Osteoblast (primary cell): ENCODE data around the gene YPEL3. TPM values are rescaled to one million over a fixed set of nuclear protein-coding genes. Genes with fewer than 3 reads are reported as not detected.
A peak's percentile ranks its signal among the peaks of the same experiment; 100 is the strongest.

Source experiments
- DNase-seq: peaks from one replicate; pipeline ENCODE4 v3.0.0; 2011; ENCODE audit warnings: low spot score, mixed read lengths; ENCODE audit not compliant: insufficient read length; ENCODE audit errors: missing footprints
- H2AFZ ChIP-seq: 2 replicates; pipeline ENCODE4 v1.6.0; 2011; ENCODE audit warnings: mild to moderate bottlenecking, low read length
- H3K27ac ChIP-seq: 2 replicates; pipeline ENCODE4 v1.5.1; 2011; ENCODE audit warnings: mild to moderate bottlenecking, low read depth, low read length, moderate library complexity
- H3K27me3 ChIP-seq: 2 replicates; pipeline ENCODE4 v1.6.0; 2012; ENCODE audit warnings: mild to moderate bottlenecking, control low read depth, inconsistent platforms, low read length, moderate library complexity; ENCODE audit not compliant: insufficient read depth
- H3K36me3 ChIP-seq: 2 replicates; pipeline ENCODE4 v1.5.1; 2011; ENCODE audit warnings: mild to moderate bottlenecking, low read length, control low read depth, moderate library complexity; ENCODE audit not compliant: insufficient read depth
- H3K4me1 ChIP-seq: 2 replicates; pipeline ENCODE4 v1.5.1; 2011; ENCODE audit warnings: mild to moderate bottlenecking, low read length, control low read depth, moderate library complexity; ENCODE audit not compliant: insufficient read depth
- H3K4me2 ChIP-seq: 2 replicates; pipeline ENCODE4 v1.6.0; 2011; ENCODE audit warnings: mild to moderate bottlenecking, low read length; ENCODE audit not compliant: insufficient read depth
- H3K4me3 ChIP-seq: fragments of 200-600 bp; sonication (generic); 3 replicates; pipeline ENCODE4 v1.5.1; 2012; ENCODE audit warnings: mild to moderate bottlenecking, low read length, inconsistent platforms; ENCODE audit not compliant: insufficient read depth
- H3K79me2 ChIP-seq: 2 replicates; pipeline ENCODE4 v1.6.0; 2012; ENCODE audit warnings: mild to moderate bottlenecking, low read length, control low read depth, inconsistent platforms; ENCODE audit not compliant: insufficient read depth
- H3K9me3 ChIP-seq: 2 replicates; pipeline ENCODE4 v1.5.1; 2011; ENCODE audit warnings: low read depth, low read length, control low read depth
- H4K20me1 ChIP-seq: 2 replicates; pipeline ENCODE4 v1.6.0; 2012; ENCODE audit warnings: mild to moderate bottlenecking, low read length, control low read depth; ENCODE audit not compliant: insufficient read depth
- CTCF ChIP-seq: IDR thresholded peaks from 2 replicates; pipeline ENCODE4 v1.5.1; 2011; ENCODE audit warnings: mild to moderate bottlenecking, low read depth, low read length, moderate library complexity; ENCODE audit errors: extremely low read depth
- total RNA-seq: library from RNA; depleted of rRNA; stranded (reverse); fragments of >200 nt; gene quantifications from 2 replicates; pipeline ENCODE4 v1.2.3, GENCODE V29; 2012

The YPEL3 gene
- total RNA-seq, 1 donor, result 28.2 TPM

- Histone ChIP-seq H3K36me3 (no peaks in the 10 kb centered on the region), H3K79me2 (peaks cover 10% of the 10 kb centered on the region), H3K27ac (no peak overlapping the region), H3K9me3 (no peaks in the 10 kb centered on the region), H3K4me3 (no peak overlapping the region), H3K4me1 (peaks cover 23% of the 10 kb centered on the region), H3K4me2 (no peak overlapping the region), H4K20me1 (no peaks in the 10 kb centered on the region), H3K27me3 (no peaks in the 10 kb centered on the region), H2AFZ (no peak overlapping the region)
- TF ChIP-seq CTCF, result no peak
- peak; percentile 29 for DNase-seq
These were observed 46.1 kb downstream of the YPEL3 start for GRCh38 chr16:30049871-30050270.

GRCh38 chr16:30046588-30046987, 49.4 kb downstream of the YPEL3 start:
- Histone ChIP-seq H3K79me2 (no peaks in the 10 kb centered on the region), H4K20me1 (no peaks in the 10 kb centered on the region), H3K4me3 (no peak overlapping the region), H3K4me1 (peaks cover 5% of the 10 kb centered on the region), H3K36me3 (no peaks in the 10 kb centered on the region), H3K4me2 (no peak overlapping the region), H3K27ac (no peak overlapping the region), H2AFZ (no peak overlapping the region), H3K27me3 (no peaks in the 10 kb centered on the region), H3K9me3 (no peaks in the 10 kb centered on the region)
- TF ChIP-seq CTCF, result no peak
- peak; percentile 32 for DNase-seq

- TF ChIP-seq CTCF, result no peak
- Histone ChIP-seq H3K36me3 (no peaks in the 10 kb centered on the region), H3K4me3 (no peak overlapping the region), H2AFZ (no peak overlapping the region), H3K27me3 (no peaks in the 10 kb centered on the region), H3K4me2 (no peak overlapping the region), H3K27ac (no peak overlapping the region), H3K4me1 (peaks cover under 1% of the 10 kb centered on the region), H4K20me1 (no peaks in the 10 kb centered on the region), H3K9me3 (no peaks in the 10 kb centered on the region), H3K79me2 (no peaks in the 10 kb centered on the region)
- no peak for DNase-seq
These were observed 49.8 kb downstream of the YPEL3 start for GRCh38 chr16:30046178-30046577.

Other genes with a start within 250 kb of the YPEL3 start
- 105 and 107 TPM in 2 replicates for gene CDIPT, start 233.0 kb downstream of the YPEL3 start, total RNA-seq
- 1.5 and 2.9 TPM in 2 replicates for gene SEZ6L2, start 196.7 kb downstream of the YPEL3 start, total RNA-seq
- gene ASPHD1, start 195.7 kb downstream of the YPEL3 start, total RNA-seq, result 0.88 and 1.8 TPM in 2 replicates
- 8.5 and 11.9 TPM in 2 replicates for gene KCTD13, start 170.0 kb downstream of the YPEL3 start, total RNA-seq
- gene TMEM219, start 134.1 kb downstream of the YPEL3 start, total RNA-seq, result 74.3 and 84.0 TPM in 2 replicates
- gene TAOK2, start 122.3 kb downstream of the YPEL3 start, total RNA-seq, result 37.1 and 39.1 TPM in 2 replicates
- 3.5 and 5.8 TPM in 2 replicates for gene HIRIP3, start 100.6 kb downstream of the YPEL3 start, total RNA-seq
- gene INO80E, start 100.0 kb downstream of the YPEL3 start, total RNA-seq, result 14.5 and 16.8 TPM in 2 replicates
- gene DOC2A, start 85.2 kb downstream of the YPEL3 start, total RNA-seq, result not detected in 2 replicates
- not detected in 2 replicates for gene C16orf92, start 73.0 kb downstream of the YPEL3 start, total RNA-seq
- 0.36 TPM in 1 of 2 replicates, not detected in the other for gene TLCD3B, start 64.9 kb downstream of the YPEL3 start, total RNA-seq
- 579 and 705 TPM in 2 replicates for gene ALDOA, start 30.5 kb downstream of the YPEL3 start, total RNA-seq
- 175 and 178 TPM in 2 replicates for gene PPP4C, start 20.2 kb downstream of the YPEL3 start, total RNA-seq
- 0.29 and 0.36 TPM in 2 replicates for gene TBX6, start 4.3 kb downstream of the YPEL3 start, total RNA-seq
- 0.36 and 0.88 TPM in 2 replicates for gene GDPD3, start 17.3 kb upstream of the YPEL3 start, total RNA-seq
- 40.2 and 40.7 TPM in 2 replicates for gene MAPK3, start 27.0 kb upstream of the YPEL3 start, total RNA-seq
- gene CORO1A, start 87.4 kb upstream of the YPEL3 start, total RNA-seq, result 0.36 and 0.59 TPM in 2 replicates
- 26.8 and 64.8 TPM in 2 replicates for gene BOLA2B, start 97.5 kb upstream of the YPEL3 start, total RNA-seq
- gene SLX1A, start 97.7 kb upstream of the YPEL3 start, total RNA-seq, result 19.9 and 23.3 TPM in 2 replicates
- gene SULT1A3, start 103.0 kb upstream of the YPEL3 start, total RNA-seq, result 4.1 and 6.2 TPM in 2 replicates
- 5.9 and 7.2 TPM in 2 replicates for gene NPIPB13, start 152.3 kb upstream of the YPEL3 start, total RNA-seq